SU-DHL-6 (cell line): ENCODE results near the gene CSPG5.

ENCODE experiments used
- CTCF ChIP-seq: fragments of 200-600 bp; sonication (generic); IDR thresholded peaks from one replicate; pipeline ENCODE4 v1.5.1; 2017; ENCODE audit warnings: antibody characterized with exemption, mild to moderate bottlenecking, low read length, moderate library complexity; ENCODE audit not compliant: insufficient read depth, poor library complexity, severe bottlenecking
- EZH2phosphoT487 ChIP-seq: fragments of 200-600 bp; sonication (generic), shearing (Covaris generic); conservative IDR thresholded peaks from 2 replicates; pipeline ENCODE4 v1.6.1; 2018; ENCODE audit warnings: mild to moderate bottlenecking, antibody characterized with exemption, low read length, moderate library complexity, mixed read lengths

DNA sequence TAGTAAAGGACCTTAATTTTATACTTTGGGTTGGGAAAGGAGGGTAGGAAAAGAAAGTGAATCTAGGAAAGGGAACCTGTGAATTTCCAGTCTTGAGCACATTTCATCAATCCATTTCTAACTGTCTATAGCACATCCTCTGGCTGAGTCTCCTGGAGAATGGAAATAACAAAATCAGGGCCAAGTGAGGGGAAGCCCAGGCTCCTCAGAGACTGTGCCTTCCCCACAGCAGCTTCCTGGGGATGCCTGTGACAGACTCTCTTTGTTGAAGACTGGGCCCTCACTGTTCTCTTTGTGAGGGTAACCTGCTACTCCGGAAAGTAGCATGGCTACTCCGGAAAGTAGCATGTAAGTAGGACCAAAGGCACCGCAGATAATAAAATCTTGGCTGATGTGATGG is 22.6 kb upstream of the CSPG5 start:
- TF ChIP-seq CTCF (no peak), EZH2phosphoT487 (no peak)
